HG02973 (cell line): ENCODE data around the gene CTSZ.
"Not testable (repeated sequence)": the region's sequence is repeated elsewhere in the genome, so short reads cannot be mapped to it uniquely, and the experiment has no call there.

Experiments
- ATAC-seq: cut with Tn5 transposase; IDR thresholded peaks from one replicate; pipeline ENCODE4 v1.9.1; 2021; ENCODE audit warnings: moderate library complexity; ENCODE audit not compliant: unreplicated experiment

Gene CTSZ

GRCh38 chr20:59006864-59007664 lies at the start of gene CTSZ:
CTSZ (minus strand) TSS chr20:59007254; CDS start chr20:59007128, 126 bp downstream.
- no peak for ATAC-seq

- ATAC-seq = no peak
Observed at GRCh38 chr20:59055302-59055701, 48.2 kb upstream of the CTSZ start.

- no peak for ATAC-seq
Observed at GRCh38 chr20:59051666-59052185, 44.7 kb upstream of the CTSZ start.

GRCh38 chr20:59050437-59050836 lies 43.4 kb upstream of the CTSZ start:
- ATAC-seq = no peak

GRCh38 chr20:59048681-59049030 lies 41.6 kb upstream of the CTSZ start:
- ATAC-seq = no peak

GRCh38 chr20:59047938-59048680 lies 41.1 kb upstream of the CTSZ start:
- ATAC-seq = no peak

GRCh38 chr20:59046862-59047261 lies 39.8 kb upstream of the CTSZ start:
- ATAC-seq = no peak

GRCh38 chr20:59044796-59045195 lies 37.7 kb upstream of the CTSZ start:
- ATAC-seq = no peak

GRCh38 chr20:59044295-59044694 lies 37.2 kb upstream of the CTSZ start:
- ATAC-seq = no peak

GRCh38 chr20:59043698-59044097 lies 36.6 kb upstream of the CTSZ start:
- ATAC-seq = no peak

GRCh38 chr20:59042796-59043631 lies 36.0 kb upstream of the CTSZ start:
- ATAC-seq = peak; percentile 78

GRCh38 chr20:59042151-59042795 lies 35.2 kb upstream of the CTSZ start, which contains the start of gene PRELID3B:
PRELID3B (minus strand) TSS chr20:59042786; CDS start chr20:59042730, 56 bp downstream.
- peak; percentile 34 for ATAC-seq

GRCh38 chr20:59041487-59041886 lies 34.4 kb upstream of the CTSZ start:
- not testable (repeated sequence) for ATAC-seq

GRCh38 chr20:59040667-59041066 lies 33.6 kb upstream of the CTSZ start:
- ATAC-seq = no peak

- ATAC-seq = no peak
Observed at GRCh38 chr20:59039233-59039632, 32.2 kb upstream of the CTSZ start.

GRCh38 chr20:59037386-59037785 lies 30.3 kb upstream of the CTSZ start:
- no peak for ATAC-seq

- no peak for ATAC-seq
Observed at GRCh38 chr20:59035381-59035780, 28.3 kb upstream of the CTSZ start.

- no peak for ATAC-seq
Observed at GRCh38 chr20:59033616-59034165, 26.6 kb upstream of the CTSZ start.

- ATAC-seq = no peak
Observed at GRCh38 chr20:59033093-59033492, 26.0 kb upstream of the CTSZ start.

GRCh38 chr20:59032713-59033059 lies 25.6 kb upstream of the CTSZ start:
- ATAC-seq = no peak
